IMR-90 (cell line): Measurements from ENCODE around the gene ZNF613. TPM values are rescaled to one million over a fixed set of nuclear protein-coding genes. Genes with fewer than 3 reads are reported as not detected.
A peak's percentile ranks its signal among the peaks of the same experiment; 100 is the strongest.

Experiments
- ATAC-seq: fragments of 200-7000 bp; cut with Tn5 transposase; 2 replicates; pipeline ENCODE4 v1.9.1; 2020; ENCODE audit warnings: low read depth, mild to moderate bottlenecking, moderate library complexity
- BruUV-seq: library from RNA; stranded (reverse); fragments of 400-500 nt; replicated peaks from 2 replicates; lab custom pipeline; 2021; lab: Mats Ljungman, UMichigan
- CTCF ChIA-PET: fragments of 300-600 bp; formaldehyde crosslinking; extraction: SDS; loops from one replicate; lab custom pipeline; 2021; ENCODE audit warnings: antibody characterized with exemption; lab: Yijun Ruan, JAX
- POLR2A ChIA-PET: fragments of 300-600 bp; sonication (Branson Sonifier 250); formaldehyde crosslinking; loops from one replicate; lab custom pipeline; 2022; ENCODE audit warnings: antibody characterized with exemption; ENCODE audit not compliant: unreplicated experiment; lab: Charles Lee
- DNase-seq: peaks from one replicate; pipeline ENCODE4 v3.0.0; 2013
- H2AFZ ChIP-seq: replicated peaks from 2 replicates; pipeline ENCODE3; 2013; ENCODE audit warnings: low read length, mild to moderate bottlenecking; ENCODE audit not compliant: poor library complexity
- H2AK5ac ChIP-seq: 2 replicates; pipeline ENCODE4 v1.6.1; 2013; ENCODE audit warnings: low read depth, low read length, inconsistent platforms
- H2AK9ac ChIP-seq: replicated peaks from 2 replicates; pipeline ENCODE3; 2013; ENCODE audit warnings: mild to moderate bottlenecking, low read depth, low read length, moderate library complexity; ENCODE audit not compliant: poor library complexity
- H2BK120ac ChIP-seq: 2 replicates; pipeline ENCODE4 v1.6.1; 2013; ENCODE audit warnings: low read depth, low read length, inconsistent platforms
- H2BK15ac ChIP-seq: 3 replicates; pipeline ENCODE4 v1.6.1; 2013; ENCODE audit warnings: low read depth, low read length, inconsistent platforms
- H2BK20ac ChIP-seq: 2 replicates; pipeline ENCODE4 v1.6.1; 2013; ENCODE audit warnings: low read depth, mild to moderate bottlenecking, inconsistent platforms, low read length, moderate library complexity
- H2BK5ac ChIP-seq: 2 replicates; pipeline ENCODE4 v1.6.1; 2013; ENCODE audit warnings: mild to moderate bottlenecking, low read depth, low read length, inconsistent platforms; ENCODE audit not compliant: poor library complexity, severe bottlenecking
- H3K14ac ChIP-seq: replicated peaks from 2 replicates; pipeline ENCODE4 v1.6.1; 2013; ENCODE audit warnings: low read depth, low read length, inconsistent platforms
- H3K18ac ChIP-seq: 2 replicates; pipeline ENCODE4 v1.6.1; 2013; ENCODE audit warnings: low read depth, low read length, control low read depth
- H3K23ac ChIP-seq: 2 replicates; pipeline ENCODE4 v1.6.1; 2013; ENCODE audit warnings: low read depth, low read length, inconsistent platforms
- H3K27ac ChIP-seq: 2 replicates; pipeline ENCODE4 v1.5.1; 2013; ENCODE audit warnings: mild to moderate bottlenecking, control low read depth, low read length; ENCODE audit not compliant: insufficient read depth
- H3K27me3 ChIP-seq: 2 replicates; pipeline ENCODE4 v1.6.1; 2013; ENCODE audit warnings: low read length; ENCODE audit not compliant: control insufficient read depth, insufficient read depth
- H3K36me3 ChIP-seq: 2 replicates; pipeline ENCODE4 v1.6.1; 2013; ENCODE audit warnings: low read length, mixed read lengths; ENCODE audit not compliant: control insufficient read depth, insufficient read depth
- H3K4ac ChIP-seq: 2 replicates; pipeline ENCODE4 v1.6.1; 2013; ENCODE audit warnings: low read depth, low read length, inconsistent platforms
- H3K4me1 ChIP-seq: 2 replicates; pipeline ENCODE4 v1.6.1; 2013; ENCODE audit warnings: low read length, mixed read lengths; ENCODE audit not compliant: control insufficient read depth, insufficient read depth
- H3K4me2 ChIP-seq: 2 replicates; pipeline ENCODE4 v1.6.1; 2013; ENCODE audit warnings: low read depth, mild to moderate bottlenecking, control low read depth, low read length, moderate library complexity
- H3K4me3 ChIP-seq: 2 replicates; pipeline ENCODE4 v1.5.1; 2013; ENCODE audit warnings: low read depth, mild to moderate bottlenecking, control low read depth, low read length, moderate library complexity; ENCODE audit not compliant: insufficient read depth
- H3K56ac ChIP-seq: 2 replicates; pipeline ENCODE4 v1.6.1; 2013; ENCODE audit warnings: low read length, inconsistent platforms; ENCODE audit not compliant: insufficient read depth; ENCODE audit errors: extremely low read depth
- H3K79me1 ChIP-seq, 2 experiments: 2 replicates each; pipeline ENCODE4 v1.6.1; 2013; ENCODE audit warnings: low read length in 2 of 2, inconsistent platforms in 1 of 2, low read depth in 1 of 2
- H3K9ac ChIP-seq: 2 replicates; pipeline ENCODE4 v1.6.1; 2013; ENCODE audit warnings: low read depth, low read length, control low read depth
- H3K9me1 ChIP-seq: 2 replicates; pipeline ENCODE4 v1.6.1; 2013; ENCODE audit warnings: low read length, inconsistent platforms; ENCODE audit not compliant: insufficient read depth
- H3K9me3 ChIP-seq: 2 replicates; pipeline ENCODE4 v1.6.1; 2013; ENCODE audit warnings: low read length; ENCODE audit not compliant: control insufficient read depth, insufficient read depth
- H4K20me1 ChIP-seq: 2 replicates; pipeline ENCODE4 v1.6.1; 2013; ENCODE audit warnings: low read length, inconsistent platforms; ENCODE audit not compliant: insufficient read depth
- H4K5ac ChIP-seq: 2 replicates; pipeline ENCODE4 v1.6.1; 2013; ENCODE audit warnings: mild to moderate bottlenecking, low read depth, low read length, control low read depth
- H4K8ac ChIP-seq, 2 experiments: 2 replicates each; pipeline ENCODE4 v1.6.1; 2013; ENCODE audit warnings: low read depth in 2 of 2, low read length in 2 of 2, control low read depth in 1 of 2, inconsistent platforms in 1 of 2
- H4K91ac ChIP-seq: 2 replicates; pipeline ENCODE4 v1.6.1; 2013; ENCODE audit warnings: low read depth, low read length, inconsistent platforms; ENCODE audit not compliant: insufficient read depth
- BHLHE40 ChIP-seq: fragments of 150-350 bp; IDR thresholded peaks from 2 replicates; pipeline ENCODE4 v1.6.1; 2016; ENCODE audit warnings: mild to moderate bottlenecking, low read depth, low read length
- CHD1 ChIP-seq: IDR thresholded peaks from 2 replicates; pipeline ENCODE4 v1.6.1; 2012; ENCODE audit warnings: low read depth, low read length, improper control_type of control experiment
- MAFK ChIP-seq: IDR thresholded peaks from 2 replicates; pipeline ENCODE4 v1.6.1; 2012; ENCODE audit warnings: low read depth, low read length, improper control_type of control experiment
- MAZ ChIP-seq: IDR thresholded peaks from 2 replicates; pipeline ENCODE4 v1.6.1; 2012; ENCODE audit warnings: low read depth, mild to moderate bottlenecking, low read length, improper control_type of control experiment, moderate library complexity, borderline replicate concordance
- POLR2A ChIP-seq: IDR thresholded peaks from 2 replicates; pipeline ENCODE4 v1.6.1; 2012; ENCODE audit warnings: mild to moderate bottlenecking, low read depth, low read length
- RAD21 ChIP-seq: IDR thresholded peaks from 2 replicates; pipeline ENCODE4 v1.6.1; 2012; ENCODE audit warnings: low read length, improper control_type of control experiment
- RCOR1 ChIP-seq: IDR thresholded peaks from 2 replicates; pipeline ENCODE4 v1.6.1; 2012; ENCODE audit warnings: mild to moderate bottlenecking, low read length, improper control_type of control experiment; ENCODE audit not compliant: insufficient replicate concordance
- RFX5 ChIP-seq: IDR thresholded peaks from 2 replicates; pipeline ENCODE4 v1.8.0; 2012; ENCODE audit warnings: low read depth, mild to moderate bottlenecking, low read length, moderate library complexity
- dilution Hi-C: fragments of 300-500 bp; cut with HindIII; formaldehyde crosslinking; loops from one replicate; pipeline ENCODE4 v1.14.3; 2018; ENCODE audit warnings: low sequenced_read_pairs; ENCODE audit not compliant: unreplicated experiment
- in situ Hi-C: fragments of 300-500 bp; cut with MboI; formaldehyde crosslinking; loops from 3 replicates; pipeline ENCODE4 v1.14.3; 2019; ENCODE audit warnings: low sequenced_read_pairs, inconsistent platforms, mixed read lengths
- intact Hi-C: fragments of 100-400 bp; cut with micrococcal nuclease; formaldehyde crosslinking; loops from 2 replicates; pipeline ENCODE4 v1.10.0; 2022
- polyA plus RNA-seq, 3 experiments: library from polyadenylated mRNA; depleted of rRNA; stranded (reverse); fragments of >200 nt; gene quantifications; 2 replicates each; pipeline ENCODE4 v1.2.3, GENCODE V29; 2012; ENCODE audit warnings: low replicate concordance in 1 of 3
- total RNA-seq: library from RNA; depleted of rRNA; stranded (reverse); fragments of >200 nt; gene quantifications from 2 replicates; pipeline ENCODE4 v1.2.3, GENCODE V29; 2012
- TF ChIP-seq, protein P1 (sequence below): fragments of 150-350 bp; IDR thresholded peaks from 2 replicates; pipeline ENCODE4 v1.6.1; 2016; ENCODE audit warnings: low read depth, mild to moderate bottlenecking, low read length, moderate library complexity, borderline replicate concordance
- TF ChIP-seq, protein P2 (sequence below): conservative IDR thresholded peaks from 2 replicates; pipeline ENCODE4 v1.5.1; 2012; ENCODE audit warnings: mild to moderate bottlenecking, low read depth, low read length, improper control_type of control experiment

Gene ZNF613
- total and polyA plus RNA-seq, 2 of the 4 experiments (the other 2 are of a cell fraction), result 3.3 to 10.4 TPM

DNA sequence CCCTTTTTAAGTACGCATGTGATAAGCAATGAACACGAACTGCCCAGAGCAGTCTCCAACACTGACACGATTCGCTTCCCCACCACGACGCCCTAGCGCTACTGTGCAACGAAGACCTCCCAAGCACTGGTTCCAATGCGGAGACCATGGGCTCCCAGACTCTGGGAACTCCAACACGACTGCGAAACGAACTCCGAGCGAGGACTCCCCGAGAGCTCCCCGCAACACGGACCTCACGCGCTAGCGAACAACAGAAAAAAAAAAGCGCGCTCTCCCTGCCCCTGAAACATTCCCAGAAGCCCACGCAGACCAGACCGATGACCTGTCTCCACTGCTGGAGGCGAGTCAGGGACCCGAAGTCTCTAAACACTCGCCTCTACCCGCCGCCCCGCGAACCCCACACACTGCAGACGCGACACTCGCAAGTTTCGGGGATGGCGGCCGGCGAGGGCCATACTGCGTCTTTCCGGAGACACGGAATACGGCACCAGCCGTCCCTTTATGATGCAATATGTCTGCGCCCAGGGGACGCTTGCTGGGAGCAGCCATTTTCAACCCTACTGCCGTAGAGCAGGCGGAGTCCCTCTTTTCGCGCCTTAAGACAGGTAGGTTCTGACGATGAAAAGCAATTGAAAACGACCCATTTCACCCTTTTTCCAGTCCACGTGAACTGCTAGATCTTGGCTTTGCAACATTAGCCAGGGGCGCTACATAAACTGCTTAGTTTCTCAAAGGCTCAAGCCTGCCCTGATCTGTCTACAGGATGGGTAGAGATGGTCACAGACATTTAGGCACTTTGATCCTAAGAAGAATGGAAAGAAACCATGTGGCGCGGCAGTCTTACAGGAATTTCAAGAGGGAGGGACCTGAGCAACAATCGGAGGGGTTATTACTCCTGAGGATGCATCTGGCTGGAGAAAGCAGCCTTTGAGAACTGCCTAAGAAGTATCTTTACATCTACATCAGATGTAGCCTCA, 39.5 kb upstream of the ZNF613 start, which contains the start of gene ZNF577 (continued):
- TF ChIP-seq, protein P1, sequence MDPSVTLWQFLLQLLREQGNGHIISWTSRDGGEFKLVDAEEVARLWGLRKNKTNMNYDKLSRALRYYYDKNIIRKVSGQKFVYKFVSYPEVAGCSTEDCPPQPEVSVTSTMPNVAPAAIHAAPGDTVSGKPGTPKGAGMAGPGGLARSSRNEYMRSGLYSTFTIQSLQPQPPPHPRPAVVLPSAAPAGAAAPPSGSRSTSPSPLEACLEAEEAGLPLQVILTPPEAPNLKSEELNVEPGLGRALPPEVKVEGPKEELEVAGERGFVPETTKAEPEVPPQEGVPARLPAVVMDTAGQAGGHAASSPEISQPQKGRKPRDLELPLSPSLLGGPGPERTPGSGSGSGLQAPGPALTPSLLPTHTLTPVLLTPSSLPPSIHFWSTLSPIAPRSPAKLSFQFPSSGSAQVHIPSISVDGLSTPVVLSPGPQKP, result no peak
- TF ChIP-seq RFX5 (no peak), BHLHE40 (peak; percentile 13; the same call in 1 of the 2 replicates), CHD1 (no peak)

DNA sequence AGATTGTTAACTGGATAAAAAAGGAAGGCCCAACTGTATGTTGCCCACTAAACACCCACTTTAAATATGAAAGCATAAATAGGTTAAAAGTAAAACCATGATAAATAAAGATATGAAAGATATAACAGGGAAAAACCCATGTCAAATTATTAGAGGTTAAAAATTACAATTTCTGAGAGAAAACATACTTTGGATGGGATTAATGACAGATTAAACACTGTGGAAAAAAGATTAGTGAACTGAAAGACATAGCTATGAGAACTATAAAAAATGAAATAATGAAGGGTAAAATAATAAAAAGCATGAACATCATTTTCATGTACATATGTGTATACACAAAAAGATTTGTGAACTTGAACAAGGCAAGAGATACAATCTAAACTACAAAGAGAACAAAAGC, 37.3 kb upstream of the ZNF613 start:
- ChIA-PET POLR2A (no interaction called here), CTCF (no interaction called here)
- Histone ChIP-seq H2AK9ac (no peak overlapping the region), H3K18ac (no peak overlapping the region), H2BK15ac (no peak overlapping the region), H2AK5ac (no peak overlapping the region), H2BK5ac (no peak overlapping the region), H4K91ac (no peak overlapping the region), H3K9ac (no peak overlapping the region), H2AFZ (no peak overlapping the region), H3K56ac (no peak overlapping the region), H3K27me3 (no peaks in the 10 kb centered on the region), H3K9me1 (no peaks in the 10 kb centered on the region), H3K4me1 (no peaks in the 10 kb centered on the region), H4K8ac (no peak overlapping the region), H3K4me2 (no peak overlapping the region), H3K4ac (no peak overlapping the region), H3K27ac (no peak overlapping the region), H3K36me3 (peaks cover 26% of the 10 kb centered on the region), H3K23ac (no peak overlapping the region), H3K4me3 (no peak overlapping the region), H3K79me1 (peaks cover 0 to 5% of the 10 kb centered on the region in 2 experiments; a peak in 1 of 4 replicates), H4K5ac (no peak overlapping the region), H3K9me3 (peaks cover 24% of the 10 kb centered on the region), H2BK20ac (no peak overlapping the region), H2BK120ac (no peak overlapping the region), H3K14ac (no peak overlapping the region), H4K20me1 (no peaks in the 10 kb centered on the region)
- no TSS peak for BruUV-seq
- dilution Hi-C loops, result no loop called here
- in situ Hi-C loops, result no loop called here
- intact Hi-C loops, result no loop called here
- no peak for DNase-seq
- ATAC-seq, result no peak
- TF ChIP-seq RFX5 (no peak), CHD1 (no peak), POLR2A (no peak), BHLHE40 (no peak), RAD21 (no peak), MAFK (no peak), RCOR1 (no peak), MAZ (no peak)
- TF ChIP-seq, protein P1, result no peak
- TF ChIP-seq, protein P2, sequence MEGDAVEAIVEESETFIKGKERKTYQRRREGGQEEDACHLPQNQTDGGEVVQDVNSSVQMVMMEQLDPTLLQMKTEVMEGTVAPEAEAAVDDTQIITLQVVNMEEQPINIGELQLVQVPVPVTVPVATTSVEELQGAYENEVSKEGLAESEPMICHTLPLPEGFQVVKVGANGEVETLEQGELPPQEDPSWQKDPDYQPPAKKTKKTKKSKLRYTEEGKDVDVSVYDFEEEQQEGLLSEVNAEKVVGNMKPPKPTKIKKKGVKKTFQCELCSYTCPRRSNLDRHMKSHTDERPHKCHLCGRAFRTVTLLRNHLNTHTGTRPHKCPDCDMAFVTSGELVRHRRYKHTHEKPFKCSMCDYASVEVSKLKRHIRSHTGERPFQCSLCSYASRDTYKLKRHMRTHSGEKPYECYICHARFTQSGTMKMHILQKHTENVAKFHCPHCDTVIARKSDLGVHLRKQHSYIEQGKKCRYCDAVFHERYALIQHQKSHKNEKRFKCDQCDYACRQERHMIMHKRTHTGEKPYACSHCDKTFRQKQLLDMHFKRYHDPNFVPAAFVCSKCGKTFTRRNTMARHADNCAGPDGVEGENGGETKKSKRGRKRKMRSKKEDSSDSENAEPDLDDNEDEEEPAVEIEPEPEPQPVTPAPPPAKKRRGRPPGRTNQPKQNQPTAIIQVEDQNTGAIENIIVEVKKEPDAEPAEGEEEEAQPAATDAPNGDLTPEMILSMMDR, result no peak
